GM21528 (cell line): ENCODE data around the gene OR2V2.

ENCODE experiments used
- ATAC-seq: cut with Tn5 transposase; IDR thresholded peaks from one replicate; pipeline ENCODE4 v1.9.1; 2021; ENCODE audit warnings: mild to moderate bottlenecking, moderate library complexity; ENCODE audit not compliant: unreplicated experiment, low FRiP score

The OR2V2 gene

DNA sequence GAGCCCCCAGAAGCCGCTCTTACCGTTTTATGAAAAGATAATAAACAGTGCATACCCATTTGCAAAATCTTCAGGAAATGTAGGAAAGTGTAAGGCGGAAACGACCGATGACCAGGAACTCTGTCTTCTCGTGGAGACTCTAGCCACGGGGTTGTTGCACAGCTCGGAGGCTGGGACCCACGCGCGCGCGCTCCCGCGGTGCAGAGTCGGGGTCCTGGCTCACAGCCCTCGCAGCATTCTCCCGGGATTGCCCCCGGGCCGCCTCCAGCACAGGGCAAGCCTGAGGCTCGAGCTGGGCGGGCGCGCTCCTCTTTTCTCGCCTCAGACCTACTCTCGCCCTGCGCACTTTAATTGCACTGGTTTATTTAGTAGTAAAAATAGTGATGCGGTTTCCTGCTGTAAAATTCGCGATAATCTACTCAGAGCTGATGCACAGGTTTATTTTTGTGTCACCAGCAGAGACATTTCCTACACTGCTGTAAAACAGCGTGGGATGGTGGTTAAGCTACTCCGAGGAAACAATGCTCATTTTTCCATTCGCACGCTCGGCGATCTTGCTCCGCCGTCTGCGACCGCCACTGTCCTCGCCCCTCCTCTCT is 42.1 kb downstream of the OR2V2 start:
- ATAC-seq: no peak

GRCh38 chr5:181189962-181190710 is 42.8 kb downstream of the OR2V2 start:
- ATAC-seq: no peak

- peak; percentile 11 for ATAC-seq
These were observed 43.5 kb downstream of the OR2V2 start for GRCh38 chr5:181190711-181191525.

- peak; percentile 53 for ATAC-seq
These were observed 44.3 kb downstream of the OR2V2 start for GRCh38 chr5:181191526-181192336.

DNA sequence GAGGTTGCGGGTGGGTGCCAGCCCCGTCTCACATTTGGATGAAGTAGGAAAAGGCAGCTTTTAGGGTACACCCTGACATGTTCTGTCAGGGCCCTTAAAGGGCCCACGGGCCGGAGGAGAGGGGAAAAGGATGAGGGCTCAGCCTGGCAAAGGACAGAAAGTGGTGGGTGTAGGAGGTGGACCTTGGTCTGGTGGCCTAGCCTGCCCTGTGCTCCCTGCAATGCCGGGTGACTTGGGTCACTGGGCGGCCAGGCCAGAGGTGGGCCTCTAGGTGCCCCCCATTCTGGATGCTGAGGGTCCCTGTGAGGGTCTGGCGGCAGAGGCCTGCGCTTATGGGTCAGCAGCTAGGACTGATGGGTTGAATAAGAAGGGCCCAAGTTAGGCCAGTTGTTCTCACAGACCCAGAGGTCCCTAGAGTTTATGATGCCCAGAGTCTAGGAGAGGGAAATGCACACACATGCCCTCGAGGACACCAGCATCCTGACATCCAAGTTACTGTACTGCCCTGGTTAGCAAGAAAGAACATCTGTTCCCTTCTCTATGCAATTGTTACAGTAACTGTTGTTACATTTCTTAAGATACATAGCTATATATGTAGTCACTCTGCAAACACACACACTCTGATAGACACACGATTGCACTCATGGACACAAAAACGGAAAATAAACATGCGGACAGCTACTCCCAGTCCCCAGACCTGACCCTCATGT is 45.1 kb downstream of the OR2V2 start:
- ATAC-seq: no peak

DNA sequence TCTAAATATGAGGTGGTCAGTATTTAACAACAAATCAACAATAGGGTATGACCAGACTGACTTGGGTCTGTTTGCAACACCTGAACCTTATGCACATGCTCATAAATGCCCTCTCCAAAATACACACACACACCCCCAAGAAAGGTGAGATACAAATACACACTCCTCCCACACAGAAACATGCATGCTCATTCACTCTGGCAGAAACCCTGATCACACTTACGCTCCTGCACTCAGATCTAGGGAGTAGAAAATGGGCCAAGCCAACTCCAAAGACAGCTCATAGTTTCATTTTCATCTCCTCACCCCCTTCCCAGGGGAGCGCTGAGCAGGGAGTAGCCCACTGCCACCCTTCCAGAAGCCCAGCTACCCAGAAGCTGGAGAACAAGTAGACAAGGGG is 46.3 kb downstream of the OR2V2 start:
- ATAC-seq: no peak

DNA sequence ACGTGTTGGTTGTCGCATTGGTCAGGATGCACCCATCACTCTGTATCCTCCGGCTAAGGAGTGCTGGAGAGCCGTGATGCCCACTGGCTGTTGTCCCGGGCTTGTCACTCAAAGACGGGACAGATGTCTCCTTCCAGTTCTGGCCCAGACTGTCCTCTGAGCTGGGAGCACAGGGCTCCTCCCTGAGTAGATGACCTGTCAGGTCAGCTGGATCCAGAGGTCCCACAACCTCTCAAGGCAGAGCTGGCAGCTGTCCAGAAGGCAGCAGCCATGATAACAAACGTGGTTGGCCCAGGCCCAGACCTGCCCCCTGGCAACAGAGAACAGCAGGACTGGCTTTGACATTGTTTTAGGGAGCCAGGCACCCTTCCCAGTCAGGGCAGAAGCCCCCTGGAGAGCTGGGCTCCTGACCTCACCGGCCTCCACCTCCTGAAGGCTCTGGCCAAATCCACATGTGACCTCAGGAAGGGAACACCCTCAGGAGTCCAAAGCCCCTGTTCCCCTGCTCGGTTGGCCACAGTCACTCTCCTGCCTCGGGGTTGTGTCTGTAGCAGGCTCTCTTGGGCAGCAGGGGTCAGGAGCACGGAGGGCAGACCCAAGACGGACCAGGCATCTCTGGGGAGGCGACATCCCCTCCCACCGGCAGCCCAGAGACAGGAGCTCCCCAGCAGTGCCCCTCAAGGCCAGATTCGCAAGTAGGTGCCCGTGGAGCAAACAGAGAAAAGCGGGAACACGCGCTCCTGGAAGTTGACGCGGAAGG is 47.3 kb downstream of the OR2V2 start:
- ATAC-seq: no peak

DNA sequence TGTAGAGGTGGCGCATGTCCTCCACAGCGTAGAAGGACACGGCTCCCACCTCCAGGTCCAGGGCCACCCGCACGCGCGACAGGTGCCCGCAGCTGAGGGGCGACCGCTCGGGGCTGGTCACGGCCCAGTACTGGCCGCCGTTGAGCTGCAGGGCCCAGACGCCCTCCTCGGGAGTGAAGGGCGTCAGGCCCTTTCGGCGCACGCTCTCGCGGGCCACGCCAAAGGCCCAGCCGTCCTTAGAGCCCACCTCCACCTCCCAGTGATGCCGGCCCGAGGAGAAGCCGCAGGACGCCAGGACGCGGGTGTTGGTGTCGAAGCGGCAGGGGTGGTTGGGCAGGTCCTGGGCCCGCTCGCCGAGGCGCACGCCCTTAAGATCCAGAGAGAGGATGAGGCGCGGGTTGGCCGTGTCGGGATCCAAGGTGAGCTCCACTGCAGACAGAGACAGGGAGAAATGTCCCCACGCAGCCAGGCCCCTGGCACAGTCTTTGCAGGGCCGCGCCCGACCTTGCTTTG is 47.9 kb downstream of the OR2V2 start:
- no peak for ATAC-seq

DNA sequence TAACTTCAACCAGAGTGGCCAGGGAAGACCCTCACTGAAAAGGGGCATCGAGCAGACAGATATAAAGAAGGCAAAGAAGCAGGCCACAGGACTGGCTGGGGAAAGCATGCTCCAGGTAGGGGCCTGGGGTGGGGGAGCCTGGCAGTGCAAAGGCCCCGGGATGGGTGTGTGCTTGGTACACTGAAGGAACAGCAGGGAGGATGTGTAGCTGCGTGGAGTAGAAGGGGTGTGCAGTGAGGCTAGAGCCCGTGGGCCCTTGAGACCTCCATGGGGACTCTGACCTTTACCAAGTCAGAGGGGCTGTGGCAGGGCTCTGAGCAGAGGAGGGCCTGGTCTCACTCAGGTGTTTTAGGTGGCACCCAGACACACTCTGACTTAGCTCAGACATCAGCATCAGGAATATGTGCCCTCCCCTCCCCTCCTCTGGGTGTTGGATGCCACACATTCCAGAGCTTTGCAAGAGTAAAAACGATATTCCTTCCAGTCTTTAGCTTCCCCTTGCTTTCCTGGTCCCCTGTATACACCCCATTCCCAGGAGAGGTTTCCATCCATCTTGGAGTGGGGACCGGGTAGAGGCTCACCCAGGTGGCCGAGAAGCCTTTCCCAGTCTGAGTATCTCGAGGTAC is 50.1 kb downstream of the OR2V2 start:
- no peak for ATAC-seq

DNA sequence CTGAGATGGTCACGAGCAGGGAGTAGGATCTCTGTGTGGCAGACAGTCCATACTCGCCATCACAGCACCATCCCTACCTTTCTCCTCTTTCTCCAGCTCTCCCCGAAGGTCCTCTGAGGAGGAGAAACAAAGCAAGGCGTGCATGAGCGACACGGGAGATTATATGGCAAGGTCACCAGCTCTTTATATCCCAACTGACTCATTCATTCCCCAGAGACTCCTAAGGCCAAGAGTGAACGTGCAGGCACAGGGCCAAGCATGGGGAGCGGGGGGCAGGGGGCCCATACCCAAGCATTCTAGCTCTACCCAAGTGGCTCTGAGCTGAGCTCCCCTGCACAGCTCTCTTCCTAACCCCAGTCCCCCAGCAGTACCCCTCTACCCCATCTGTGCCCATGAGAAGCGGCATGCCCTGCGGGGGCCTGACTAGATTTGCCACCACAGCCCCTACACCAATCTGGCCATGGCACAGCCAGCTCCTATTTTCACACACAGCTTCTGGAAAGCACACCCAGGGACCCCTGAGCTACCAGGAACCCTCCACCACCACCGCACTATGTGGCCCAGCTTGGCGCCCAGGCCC is 50.8 kb downstream of the OR2V2 start:
- no peak for ATAC-seq

DNA sequence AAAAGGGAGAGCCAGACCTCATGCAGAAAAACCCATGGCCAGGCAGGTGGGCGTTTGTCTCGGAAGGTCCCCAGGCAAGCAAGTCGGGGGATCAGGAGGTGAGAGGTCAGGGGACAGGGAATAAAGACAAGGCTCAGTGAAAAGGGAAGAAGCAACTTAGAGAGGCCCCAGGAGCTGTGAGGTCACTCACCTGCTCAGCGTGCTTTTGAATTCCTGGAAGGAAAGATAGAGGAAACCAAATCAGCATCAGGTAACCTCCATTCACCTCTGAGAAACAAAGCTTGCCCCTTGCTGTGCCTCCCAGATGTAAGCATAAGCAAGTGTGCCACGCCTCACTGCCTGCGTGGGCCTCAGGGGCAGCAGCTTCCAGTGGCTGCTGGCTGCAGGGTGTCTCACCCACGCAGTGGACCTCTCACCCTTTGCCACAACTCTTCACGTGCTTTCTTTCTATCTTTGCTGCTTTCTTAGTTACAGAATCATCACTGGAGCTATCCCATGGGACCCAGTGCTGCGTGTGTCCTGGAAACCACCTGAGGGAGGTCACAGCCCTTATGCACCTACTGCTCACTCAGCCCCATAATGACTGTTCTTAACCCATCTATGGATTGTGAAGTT is 51.6 kb downstream of the OR2V2 start:
- ATAC-seq: peak; percentile 40

DNA sequence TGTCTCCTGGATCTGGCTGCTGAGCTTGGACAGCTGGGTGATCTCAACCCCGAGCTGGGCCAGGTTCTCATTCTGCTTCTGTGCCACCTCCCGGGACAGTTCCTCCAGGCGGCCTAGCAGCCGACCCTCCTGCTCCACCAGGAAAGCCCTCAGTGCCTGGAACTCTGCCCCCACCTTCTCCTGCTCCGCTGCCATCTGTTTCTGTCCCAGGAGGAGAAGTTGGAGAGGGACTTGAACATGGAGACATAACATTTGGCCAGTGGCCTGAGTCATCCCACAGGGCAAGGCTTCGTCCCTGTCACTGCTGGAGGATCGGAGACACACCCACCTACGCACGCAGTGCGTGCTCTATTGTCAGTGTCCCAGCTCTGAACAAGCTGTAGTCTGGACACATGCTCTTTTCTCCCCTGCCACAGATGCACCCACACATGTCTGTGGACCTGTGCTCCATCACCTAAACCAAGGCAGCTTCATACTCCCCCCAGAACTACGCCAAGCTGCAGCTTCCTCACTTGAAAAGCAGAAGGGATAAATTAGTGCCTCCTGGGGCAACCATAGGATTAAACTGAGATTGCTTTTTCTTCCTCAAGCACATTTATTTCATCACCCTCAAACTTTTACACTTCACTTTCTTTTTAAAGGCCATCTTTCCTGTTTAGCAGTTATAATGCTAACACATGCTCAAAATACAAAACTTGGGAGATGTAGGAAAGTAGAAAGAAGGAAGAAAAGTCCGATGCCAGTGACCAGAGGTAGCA is 52.7 kb downstream of the OR2V2 start:
- no peak for ATAC-seq

DNA sequence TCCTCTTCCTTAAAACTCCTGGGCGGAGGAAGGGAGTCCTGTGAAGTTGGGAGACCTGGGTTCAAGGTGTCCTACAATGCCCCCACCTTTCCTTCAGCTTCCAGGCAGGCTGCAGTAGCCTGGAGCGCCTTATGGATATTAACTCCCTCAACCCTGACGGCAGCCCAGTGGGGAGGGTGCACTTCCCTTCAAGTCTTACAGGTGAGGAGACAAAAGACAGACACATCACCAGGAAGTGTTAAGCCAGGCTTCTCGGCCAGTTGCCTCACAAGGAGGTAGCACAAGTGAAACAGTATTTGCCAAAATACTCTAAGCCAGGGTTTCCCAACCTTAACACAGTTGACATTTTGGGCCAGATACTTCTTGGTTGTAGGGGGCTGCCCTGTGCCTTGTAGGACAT is 53.4 kb downstream of the OR2V2 start:
- ATAC-seq: no peak

DNA sequence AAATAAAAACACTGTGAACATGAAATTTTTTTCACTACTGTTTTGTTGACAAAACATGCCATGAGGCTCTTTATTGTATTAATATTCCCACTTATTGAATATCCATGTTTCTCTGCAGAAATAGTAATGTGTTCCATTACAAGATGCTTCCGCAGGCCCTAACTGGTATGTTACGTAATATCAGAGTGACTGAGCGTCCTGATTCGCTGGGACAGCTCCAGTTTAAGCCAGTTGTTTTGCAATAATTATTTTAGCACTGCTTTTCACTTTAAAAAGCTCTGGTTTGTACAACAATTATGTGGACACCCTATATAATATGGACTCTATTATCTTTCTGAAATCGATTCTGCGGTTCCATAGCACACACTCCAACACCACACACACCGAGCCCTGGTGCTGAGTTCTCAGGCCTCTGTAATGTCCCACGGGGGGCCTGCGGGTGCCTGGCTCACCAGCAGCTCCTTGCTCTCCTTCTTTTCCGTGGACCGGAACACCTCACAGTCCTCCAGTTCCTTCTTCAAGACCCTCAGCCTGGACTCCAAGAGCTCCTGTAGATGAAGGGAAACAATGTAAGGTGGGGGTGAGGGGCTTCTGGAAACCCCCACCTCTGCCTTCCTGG is 55.8 kb downstream of the OR2V2 start:
- ATAC-seq: no peak

GRCh38 chr5:181203777-181204112 is 56.4 kb downstream of the OR2V2 start:
- ATAC-seq: no peak

DNA sequence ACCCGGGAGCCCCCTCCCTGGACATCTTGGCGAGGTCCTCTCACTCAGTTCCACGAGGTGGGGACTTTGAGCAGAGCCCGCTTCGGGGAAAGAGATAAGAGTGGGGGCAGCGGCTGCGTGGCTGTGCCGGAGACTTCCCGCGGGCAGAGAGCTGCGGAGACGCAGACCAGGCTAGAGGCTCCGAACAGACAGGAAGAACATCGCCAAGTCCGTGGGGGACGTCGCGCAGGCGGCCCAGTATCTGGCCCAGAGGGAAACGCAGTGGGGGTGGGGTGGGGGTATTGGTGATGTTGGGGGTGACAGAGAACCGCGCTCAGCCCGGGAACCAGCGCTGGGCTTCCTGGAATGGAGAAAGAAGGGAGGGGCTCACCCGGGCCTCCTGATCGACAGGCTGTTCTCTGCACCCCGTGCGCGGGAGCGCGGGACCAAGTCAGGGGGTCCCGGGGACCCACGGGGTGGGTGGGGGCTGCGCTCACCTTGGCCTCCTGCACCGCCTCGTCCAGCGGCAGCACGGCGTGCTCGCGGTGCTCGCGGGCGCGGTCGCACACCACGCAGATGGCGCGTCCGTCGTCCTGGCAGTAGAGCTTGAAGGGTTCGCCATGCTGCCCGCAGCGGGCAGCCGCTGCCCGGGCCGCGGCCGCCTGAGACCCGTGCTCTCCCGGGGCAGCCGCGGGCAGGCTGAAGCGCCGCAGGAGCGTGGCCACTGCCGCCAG is 56.9 kb downstream of the OR2V2 start:
- no peak for ATAC-seq
